Measurements from ENCODE around the gene SMAD2.

DNA sequence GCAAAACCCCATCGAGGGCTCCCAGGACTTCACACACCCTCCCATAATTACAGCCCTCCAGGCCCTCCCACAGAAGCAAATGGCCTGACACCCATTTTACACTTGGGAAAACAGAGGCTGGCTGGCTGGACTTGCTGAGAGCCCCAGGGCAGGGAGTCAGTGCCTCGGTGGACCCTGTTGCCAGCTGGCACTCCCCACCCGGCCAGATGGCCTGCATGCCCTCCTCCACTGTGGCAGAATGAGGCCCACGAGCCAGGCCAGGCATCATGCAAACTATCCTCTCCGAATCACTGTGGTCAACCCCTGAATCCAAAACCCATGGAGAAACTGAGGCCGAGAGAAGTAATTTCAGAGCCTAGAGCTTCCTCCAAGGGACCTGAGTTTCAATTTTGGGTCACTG, 129.7 kb downstream of the SMAD2 start:
- no peak for TF ChIP-seq NPAS2 (CRISPR knock-in tag; IDR thresholded peaks at IDR 0.05; ENCODE audit: borderline replicate concordance)
- TF ChIP-seq ESRRA (IDR thresholded peaks at IDR 0.05; ENCODE audit: borderline replicate concordance, low read length) = no peak
- TF ChIP-seq, protein P1, sequence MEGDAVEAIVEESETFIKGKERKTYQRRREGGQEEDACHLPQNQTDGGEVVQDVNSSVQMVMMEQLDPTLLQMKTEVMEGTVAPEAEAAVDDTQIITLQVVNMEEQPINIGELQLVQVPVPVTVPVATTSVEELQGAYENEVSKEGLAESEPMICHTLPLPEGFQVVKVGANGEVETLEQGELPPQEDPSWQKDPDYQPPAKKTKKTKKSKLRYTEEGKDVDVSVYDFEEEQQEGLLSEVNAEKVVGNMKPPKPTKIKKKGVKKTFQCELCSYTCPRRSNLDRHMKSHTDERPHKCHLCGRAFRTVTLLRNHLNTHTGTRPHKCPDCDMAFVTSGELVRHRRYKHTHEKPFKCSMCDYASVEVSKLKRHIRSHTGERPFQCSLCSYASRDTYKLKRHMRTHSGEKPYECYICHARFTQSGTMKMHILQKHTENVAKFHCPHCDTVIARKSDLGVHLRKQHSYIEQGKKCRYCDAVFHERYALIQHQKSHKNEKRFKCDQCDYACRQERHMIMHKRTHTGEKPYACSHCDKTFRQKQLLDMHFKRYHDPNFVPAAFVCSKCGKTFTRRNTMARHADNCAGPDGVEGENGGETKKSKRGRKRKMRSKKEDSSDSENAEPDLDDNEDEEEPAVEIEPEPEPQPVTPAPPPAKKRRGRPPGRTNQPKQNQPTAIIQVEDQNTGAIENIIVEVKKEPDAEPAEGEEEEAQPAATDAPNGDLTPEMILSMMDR (IDR thresholded peaks at IDR 0.05) = no peak
- no peak for TF ChIP-seq ZSCAN20 (CRISPR knock-in tag; IDR thresholded peaks at IDR 0.05)
- no peak for TF ChIP-seq SMC3 (IDR thresholded peaks at IDR 0.05)
- TF ChIP-seq POLR2AphosphoS2 (conservative IDR thresholded peaks at IDR 0.05; ENCODE audit: low read length) = no peak
- TF ChIP-seq, protein P2, sequence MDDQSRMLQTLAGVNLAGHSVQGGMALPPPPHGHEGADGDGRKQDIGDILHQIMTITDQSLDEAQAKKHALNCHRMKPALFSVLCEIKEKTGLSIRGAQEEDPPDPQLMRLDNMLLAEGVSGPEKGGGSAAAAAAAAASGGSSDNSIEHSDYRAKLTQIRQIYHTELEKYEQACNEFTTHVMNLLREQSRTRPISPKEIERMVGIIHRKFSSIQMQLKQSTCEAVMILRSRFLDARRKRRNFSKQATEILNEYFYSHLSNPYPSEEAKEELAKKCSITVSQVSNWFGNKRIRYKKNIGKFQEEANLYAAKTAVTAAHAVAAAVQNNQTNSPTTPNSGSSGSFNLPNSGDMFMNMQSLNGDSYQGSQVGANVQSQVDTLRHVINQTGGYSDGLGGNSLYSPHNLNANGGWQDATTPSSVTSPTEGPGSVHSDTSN (IDR thresholded peaks at IDR 0.05) = no peak
- no peak for TF ChIP-seq POLR2A (IDR thresholded peaks at IDR 0.05; ENCODE audit: low read length)
- no peak for TF ChIP-seq KDM5A (IDR thresholded peaks at IDR 0.05)
- no peak for TF ChIP-seq PHF8 (IDR thresholded peaks at IDR 0.05; ENCODE audit: borderline replicate concordance, low read depth)
- TF ChIP-seq, protein P3, sequence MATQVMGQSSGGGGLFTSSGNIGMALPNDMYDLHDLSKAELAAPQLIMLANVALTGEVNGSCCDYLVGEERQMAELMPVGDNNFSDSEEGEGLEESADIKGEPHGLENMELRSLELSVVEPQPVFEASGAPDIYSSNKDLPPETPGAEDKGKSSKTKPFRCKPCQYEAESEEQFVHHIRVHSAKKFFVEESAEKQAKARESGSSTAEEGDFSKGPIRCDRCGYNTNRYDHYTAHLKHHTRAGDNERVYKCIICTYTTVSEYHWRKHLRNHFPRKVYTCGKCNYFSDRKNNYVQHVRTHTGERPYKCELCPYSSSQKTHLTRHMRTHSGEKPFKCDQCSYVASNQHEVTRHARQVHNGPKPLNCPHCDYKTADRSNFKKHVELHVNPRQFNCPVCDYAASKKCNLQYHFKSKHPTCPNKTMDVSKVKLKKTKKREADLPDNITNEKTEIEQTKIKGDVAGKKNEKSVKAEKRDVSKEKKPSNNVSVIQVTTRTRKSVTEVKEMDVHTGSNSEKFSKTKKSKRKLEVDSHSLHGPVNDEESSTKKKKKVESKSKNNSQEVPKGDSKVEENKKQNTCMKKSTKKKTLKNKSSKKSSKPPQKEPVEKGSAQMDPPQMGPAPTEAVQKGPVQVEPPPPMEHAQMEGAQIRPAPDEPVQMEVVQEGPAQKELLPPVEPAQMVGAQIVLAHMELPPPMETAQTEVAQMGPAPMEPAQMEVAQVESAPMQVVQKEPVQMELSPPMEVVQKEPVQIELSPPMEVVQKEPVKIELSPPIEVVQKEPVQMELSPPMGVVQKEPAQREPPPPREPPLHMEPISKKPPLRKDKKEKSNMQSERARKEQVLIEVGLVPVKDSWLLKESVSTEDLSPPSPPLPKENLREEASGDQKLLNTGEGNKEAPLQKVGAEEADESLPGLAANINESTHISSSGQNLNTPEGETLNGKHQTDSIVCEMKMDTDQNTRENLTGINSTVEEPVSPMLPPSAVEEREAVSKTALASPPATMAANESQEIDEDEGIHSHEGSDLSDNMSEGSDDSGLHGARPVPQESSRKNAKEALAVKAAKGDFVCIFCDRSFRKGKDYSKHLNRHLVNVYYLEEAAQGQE (IDR thresholded peaks at IDR 0.05) = no peak
